GM12873 (cell line): ENCODE data around the gene MOB2.

Source experiments
- CTCF ChIP-seq: IDR thresholded peaks from 2 replicates; pipeline ENCODE4 v1.5.1; 2012; ENCODE audit warnings: low read depth, mild to moderate bottlenecking, moderate library complexity, low read length, control low read depth; ENCODE audit not compliant: insufficient read depth; ENCODE audit errors: missing control alignments

Gene MOB2

GRCh38 chr11:1442807-1443366, 43.7 kb downstream of the MOB2 start:
- no peak for TF ChIP-seq CTCF

- no peak for TF ChIP-seq CTCF
These were observed 44.4 kb downstream of the MOB2 start for GRCh38 chr11:1442163-1442562.

- no peak for TF ChIP-seq CTCF
These were observed 46.1 kb downstream of the MOB2 start for GRCh38 chr11:1440496-1440895.

DNA sequence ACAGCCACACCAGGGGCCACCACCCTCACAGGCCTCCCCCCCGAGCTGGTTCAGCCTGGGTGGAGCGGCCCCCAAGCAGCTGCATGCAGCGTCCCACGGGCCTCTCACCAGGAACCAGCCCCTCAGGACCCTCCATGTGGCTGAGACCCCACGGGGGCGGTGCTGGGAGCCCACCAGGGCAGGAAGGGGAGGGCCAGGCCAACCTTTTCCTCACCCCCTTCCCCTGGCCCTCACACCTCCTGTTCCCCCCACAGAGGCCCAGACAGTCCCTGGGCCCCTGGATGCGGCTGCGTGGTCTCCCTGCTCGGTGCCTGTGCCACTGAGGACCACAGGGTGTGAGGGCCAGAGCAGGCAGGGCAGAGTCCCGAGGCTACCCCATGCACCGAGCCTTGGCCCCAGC, 46.5 kb downstream of the MOB2 start:
- TF ChIP-seq CTCF: no peak

- no peak for TF ChIP-seq CTCF
These were observed 47.2 kb downstream of the MOB2 start for GRCh38 chr11:1439341-1439740.

DNA sequence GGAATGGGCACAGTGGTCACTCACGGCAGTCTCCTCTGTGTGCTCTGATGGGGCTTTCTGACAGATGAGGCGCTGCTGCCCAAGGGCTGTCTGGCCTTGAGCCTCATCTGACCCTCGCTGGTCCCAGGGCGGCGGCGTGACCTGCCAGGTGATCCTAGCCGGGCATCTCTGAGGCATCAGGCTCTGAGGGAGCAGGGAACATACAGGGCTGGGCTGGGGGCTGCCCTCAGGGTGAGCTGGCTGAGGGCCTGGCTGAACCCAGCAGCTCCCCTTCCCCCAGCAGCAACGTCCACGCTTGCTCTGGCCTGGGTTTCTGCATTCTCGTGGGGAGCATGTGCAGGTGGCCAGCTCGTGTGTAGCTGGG, 47.6 kb downstream of the MOB2 start:
- no peak for TF ChIP-seq CTCF

GRCh38 chr11:1438261-1438966, 48.2 kb downstream of the MOB2 start:
- no peak for TF ChIP-seq CTCF

- no peak for TF ChIP-seq CTCF
These were observed 49.1 kb downstream of the MOB2 start for GRCh38 chr11:1437500-1437899.
